ENCODE measurements around the gene NCKAP5. TPM values are rescaled to one million over a fixed set of nuclear protein-coding genes. Genes with fewer than 3 reads are reported as not detected.

Gene NCKAP5
- total and polyA plus RNA-seq, 9 donors, result 0.80 to 2.7 (median 2.2) TPM

DNA sequence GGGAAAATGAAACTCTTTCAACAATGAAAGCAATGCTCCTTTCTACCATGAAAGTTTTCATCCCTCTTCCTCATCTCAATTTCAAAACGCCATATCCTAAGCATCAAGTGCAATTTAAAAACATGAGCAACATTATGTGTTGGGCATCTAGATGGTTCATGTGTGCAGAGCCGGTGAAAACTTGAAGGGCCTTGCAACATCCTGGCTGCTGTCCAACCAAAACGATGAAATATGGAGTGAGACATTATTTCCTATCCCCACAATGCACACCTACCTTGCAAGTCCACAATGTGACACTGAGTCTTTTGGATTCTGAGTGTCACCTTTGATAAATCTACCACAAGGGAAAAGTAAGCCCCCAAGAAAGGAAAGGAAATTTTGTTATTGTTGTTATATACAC, 110.0 kb downstream of the NCKAP5 start:
- Histone ChIP-seq H3K4me3 (no peak overlapping the region), H3K27ac (no peak overlapping the region), H3K4me1 (ENCODE audit: insufficient read depth) (no peaks in the 10 kb centered on the region), H3K36me3 (no peaks in the 10 kb centered on the region), H3K9me3 (no peaks in the 10 kb centered on the region), H3K27me3 (no peaks in the 10 kb centered on the region)
- intact Hi-C loops (cut with DNase I), result no loop called here
- 53 to 56% (median 56%) methylated on average over 3 of the region's 3 CpGs for WGBS, 3 donors
- TF ChIP-seq POLR2A (IDR thresholded peaks at IDR 0.05) (no peak), EP300 (IDR thresholded peaks at IDR 0.05) (no peak)
- TF ChIP-seq, protein P1, sequence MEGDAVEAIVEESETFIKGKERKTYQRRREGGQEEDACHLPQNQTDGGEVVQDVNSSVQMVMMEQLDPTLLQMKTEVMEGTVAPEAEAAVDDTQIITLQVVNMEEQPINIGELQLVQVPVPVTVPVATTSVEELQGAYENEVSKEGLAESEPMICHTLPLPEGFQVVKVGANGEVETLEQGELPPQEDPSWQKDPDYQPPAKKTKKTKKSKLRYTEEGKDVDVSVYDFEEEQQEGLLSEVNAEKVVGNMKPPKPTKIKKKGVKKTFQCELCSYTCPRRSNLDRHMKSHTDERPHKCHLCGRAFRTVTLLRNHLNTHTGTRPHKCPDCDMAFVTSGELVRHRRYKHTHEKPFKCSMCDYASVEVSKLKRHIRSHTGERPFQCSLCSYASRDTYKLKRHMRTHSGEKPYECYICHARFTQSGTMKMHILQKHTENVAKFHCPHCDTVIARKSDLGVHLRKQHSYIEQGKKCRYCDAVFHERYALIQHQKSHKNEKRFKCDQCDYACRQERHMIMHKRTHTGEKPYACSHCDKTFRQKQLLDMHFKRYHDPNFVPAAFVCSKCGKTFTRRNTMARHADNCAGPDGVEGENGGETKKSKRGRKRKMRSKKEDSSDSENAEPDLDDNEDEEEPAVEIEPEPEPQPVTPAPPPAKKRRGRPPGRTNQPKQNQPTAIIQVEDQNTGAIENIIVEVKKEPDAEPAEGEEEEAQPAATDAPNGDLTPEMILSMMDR (IDR thresholded peaks at IDR 0.05), result no peak
- DNase-seq, result no peak

DNA sequence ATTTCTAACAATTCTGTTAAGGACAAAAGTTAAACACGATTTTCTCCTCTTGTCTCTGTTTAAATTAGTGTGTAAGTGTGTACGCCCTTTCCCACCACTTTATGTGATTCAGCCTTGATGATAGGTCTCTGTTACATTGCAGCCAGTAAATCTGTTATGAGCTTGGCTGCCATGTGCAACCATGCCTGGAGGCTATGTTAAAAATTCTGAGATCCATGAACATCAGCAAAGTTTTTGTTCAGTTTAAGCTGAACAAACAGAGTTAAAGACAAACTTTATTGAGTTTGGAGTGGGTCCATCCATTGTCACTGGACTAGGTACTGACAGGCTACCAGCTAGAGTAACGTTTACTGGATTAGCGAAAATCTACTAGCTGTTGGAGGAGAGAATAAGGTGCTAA, 110.4 kb downstream of the NCKAP5 start:
- intact Hi-C loops (cut with DNase I), result no loop called here
- Histone ChIP-seq H3K9me3 (no peaks in the 10 kb centered on the region), H3K27me3 (no peaks in the 10 kb centered on the region), H3K27ac (no peak overlapping the region), H3K4me1 (ENCODE audit: insufficient read depth) (no peaks in the 10 kb centered on the region), H3K36me3 (no peaks in the 10 kb centered on the region), H3K4me3 (no peak overlapping the region)
- DNase-seq, result no peak
- WGBS, 3 donors, result 92 to 96% (median 93%) methylated on average over 4 of the region's 4 CpGs
- no peak for TF ChIP-seq EP300 (IDR thresholded peaks at IDR 0.05)

DNA sequence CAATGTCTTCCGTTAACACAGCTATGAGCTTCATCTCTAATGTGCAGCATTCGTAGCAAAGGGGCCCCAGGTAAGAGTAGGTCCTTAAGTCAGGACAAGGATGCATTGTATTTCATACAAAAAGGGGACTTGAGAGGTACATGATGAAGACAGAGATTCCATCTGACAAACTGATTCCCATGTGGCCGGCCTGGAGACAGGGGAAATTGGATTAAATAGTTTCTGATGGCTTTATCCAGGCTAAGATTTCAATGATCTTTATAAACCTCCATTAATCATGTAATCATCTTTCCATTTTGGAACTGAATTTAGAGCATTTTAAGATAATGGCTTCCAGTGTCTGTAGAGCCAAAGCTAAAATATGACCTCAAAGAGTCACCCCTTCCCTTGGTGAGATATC, 111.3 kb downstream of the NCKAP5 start:
- TF ChIP-seq, protein P1 (IDR thresholded peaks at IDR 0.05), result no peak
- intact Hi-C loops (cut with DNase I), result no loop called here
- no peaks in the 10 kb centered on the region for H3K4me1 ChIP-seq (ENCODE audit: insufficient read depth)
- H3K4me3 ChIP-seq, result no peak overlapping the region
- WGBS, 3 donors, result 93 to 96% (median 95%) methylated on average over 3 of the region's 3 CpGs
- H3K36me3 ChIP-seq, result no peaks in the 10 kb centered on the region
- no peaks in the 10 kb centered on the region for H3K27me3 ChIP-seq
- no peak for DNase-seq
- H3K9me3 ChIP-seq, result no peaks in the 10 kb centered on the region
- H3K27ac ChIP-seq, result no peak overlapping the region

DNA sequence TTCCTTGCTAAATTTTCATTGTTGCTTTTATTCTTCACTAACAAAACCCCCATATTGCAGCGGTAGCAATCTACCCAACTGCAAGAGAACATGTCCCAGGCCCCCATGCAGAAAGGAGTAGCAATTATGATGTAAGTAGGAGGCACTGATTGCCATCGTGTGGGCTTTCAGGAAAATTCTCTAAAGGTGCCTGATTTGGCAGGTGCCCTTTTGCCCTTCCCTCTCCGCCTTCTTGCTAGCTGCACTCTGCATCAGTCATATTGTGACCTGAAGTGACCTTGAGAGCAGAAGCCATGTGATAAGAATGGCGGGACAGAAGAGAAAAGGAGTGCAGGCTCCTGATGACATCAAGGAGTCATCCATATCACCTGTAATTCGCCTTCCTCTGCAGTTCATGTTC, 112.1 kb downstream of the NCKAP5 start:
- WGBS, 3 donors, result 62 to 74% (median 67%) methylated on average over 5 of the region's 5 CpGs
- TF ChIP-seq POLR2A (IDR thresholded peaks at IDR 0.05) (no peak), EP300 (IDR thresholded peaks at IDR 0.05) (no peak)
- TF ChIP-seq, protein P1 (IDR thresholded peaks at IDR 0.05), result no peak
- DNase-seq, result no peak
- intact Hi-C loops (cut with DNase I), result no loop called here
- H3K27ac ChIP-seq, result no peak overlapping the region
- no peaks in the 10 kb centered on the region for H3K9me3 ChIP-seq
- H3K4me1 ChIP-seq (ENCODE audit: insufficient read depth), result no peaks in the 10 kb centered on the region
- no peak overlapping the region for H3K4me3 ChIP-seq
- no peaks in the 10 kb centered on the region for H3K36me3 ChIP-seq
- no peaks in the 10 kb centered on the region for H3K27me3 ChIP-seq

DNA sequence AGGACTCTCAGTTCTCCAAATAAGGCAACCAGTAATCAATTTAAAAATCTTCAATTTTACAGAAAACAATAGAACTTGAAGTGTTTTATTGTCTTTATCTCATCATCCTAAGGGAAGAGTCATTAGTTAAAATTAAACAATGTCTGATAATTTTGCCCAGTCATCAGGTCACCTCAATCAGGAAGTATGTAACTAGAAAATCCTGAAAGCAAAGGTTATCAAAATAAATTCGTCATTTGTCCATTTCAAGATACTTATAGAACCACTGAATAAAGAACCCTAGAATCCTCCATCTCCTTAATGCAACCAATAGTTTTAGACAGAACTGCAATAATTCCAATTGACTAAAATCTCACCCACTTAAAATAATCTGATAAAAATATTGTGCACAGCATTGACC, 115.2 kb downstream of the NCKAP5 start:
- intact Hi-C loops (cut with DNase I), result no loop called here
- Histone ChIP-seq H3K36me3 (no peaks in the 10 kb centered on the region), H3K27me3 (no peaks in the 10 kb centered on the region), H3K9me3 (no peaks in the 10 kb centered on the region), H3K4me3 (no peak overlapping the region), H3K4me1 (ENCODE audit: insufficient read depth) (no peaks in the 10 kb centered on the region), H3K27ac (no peak overlapping the region)
- 62 to 84% (median 76%) methylated on average over 1 of the region's 1 CpG for WGBS, 3 donors
- TF ChIP-seq EP300 (IDR thresholded peaks at IDR 0.05) (no peak), POLR2A (IDR thresholded peaks at IDR 0.05) (no peak)
- TF ChIP-seq, protein P1 (IDR thresholded peaks at IDR 0.05), result no peak
- DNase-seq, result no peak

All from ovary (tissue), 9 donors.